WTC11 (cell line): ENCODE data around the gene RTL1. TPM values are rescaled to one million over a fixed set of nuclear protein-coding genes. Genes with fewer than 3 reads are reported as not detected.

Experiments used
- ATAC-seq: fragments of 200-7000 bp; cut with Tn5 transposase; 2 replicates; pipeline ENCODE4 v1.10.0; 2021; ENCODE audit warnings: mild to moderate bottlenecking, moderate library complexity
- CTCF ChIA-PET: fragments of 300-600 bp; sonication (Branson Sonifier 250); formaldehyde crosslinking; loops from one replicate; lab custom pipeline; 2021; ENCODE audit warnings: antibody characterized with exemption; lab: Charles Lee
- POLR2A ChIA-PET: fragments of 350-600 bp; sonication (Branson Sonifier 250); formaldehyde crosslinking; loops from one replicate; lab custom pipeline; 2021; ENCODE audit warnings: antibody characterized with exemption; lab: Charles Lee
- DNase-seq: peaks from one replicate; pipeline ENCODE4 v3.0.0; 2021; ENCODE audit warnings: low spot score
- H3K27ac Mint-ChIP-seq: 2 replicates; pipeline ENCODE4 v1.8.0; 2021; ENCODE audit warnings: mixed read lengths
- H3K27me3 Mint-ChIP-seq: 2 replicates; pipeline ENCODE4 v1.8.0; 2021; ENCODE audit warnings: low read depth, mild to moderate bottlenecking, moderate library complexity, mixed read lengths
- H3K36me3 Mint-ChIP-seq: 2 replicates; pipeline ENCODE4 v1.8.0; 2021; ENCODE audit warnings: mixed read lengths
- H3K4me1 Mint-ChIP-seq: 2 replicates; pipeline ENCODE4 v1.8.0; 2022; ENCODE audit warnings: mixed read lengths
- H3K4me3 Mint-ChIP-seq: 2 replicates; pipeline ENCODE4 v1.8.0; 2021; ENCODE audit warnings: mild to moderate bottlenecking, moderate library complexity, mixed read lengths
- H3K9me3 Mint-ChIP-seq: 2 replicates; pipeline ENCODE4 v1.8.0; 2021; ENCODE audit warnings: mixed read lengths
- ARID4B ChIP-seq: sonication (generic); formaldehyde crosslinking; IDR thresholded peaks from 2 replicates; pipeline ENCODE4 v1.8.0; 2023; ENCODE audit warnings: missing genetic modification reagents, mild to moderate bottlenecking, borderline replicate concordance
- E2F1 ChIP-seq: sonication (generic); formaldehyde crosslinking; IDR thresholded peaks from 2 replicates; pipeline ENCODE4 v1.8.0; 2022; ENCODE audit warnings: mild to moderate bottlenecking, missing genetic modification reagents
- E2F4 ChIP-seq: sonication (generic); formaldehyde crosslinking; IDR thresholded peaks from 2 replicates; pipeline ENCODE4 v1.8.1; 2022; ENCODE audit warnings: low read depth, mild to moderate bottlenecking, moderate library complexity, missing genetic modification reagents, borderline replicate concordance
- E2F5 ChIP-seq: sonication (generic); formaldehyde crosslinking; IDR thresholded peaks from 2 replicates; pipeline ENCODE4 v1.8.1; 2022; ENCODE audit warnings: mild to moderate bottlenecking, moderate library complexity, missing genetic modification reagents
- ELF4 ChIP-seq: sonication (generic); formaldehyde crosslinking; IDR thresholded peaks from 2 replicates; pipeline ENCODE4 v1.8.1; 2022; ENCODE audit warnings: low read depth, mild to moderate bottlenecking, moderate library complexity, missing genetic modification reagents
- ESRRA ChIP-seq: sonication (generic); formaldehyde crosslinking; IDR thresholded peaks from 2 replicates; pipeline ENCODE4 v1.8.1; 2022; ENCODE audit warnings: mild to moderate bottlenecking, missing genetic modification reagents, borderline replicate concordance
- ETV6 ChIP-seq: sonication (generic); formaldehyde crosslinking; IDR thresholded peaks from 2 replicates; pipeline ENCODE4 v1.8.1; 2022; ENCODE audit warnings: mild to moderate bottlenecking, missing genetic modification reagents
- FOXJ3 ChIP-seq: sonication (generic); formaldehyde crosslinking; IDR thresholded peaks from 2 replicates; pipeline ENCODE4 v1.9.0; 2021; ENCODE audit warnings: missing genetic modification reagents, mild to moderate bottlenecking, borderline replicate concordance
- HMGA2 ChIP-seq: fragments of 250-450 bp; sonication (Bioruptor Pico); IDR thresholded peaks from 2 replicates; pipeline ENCODE4 v1.4.0; 2021; ENCODE audit warnings: mild to moderate bottlenecking, moderate library complexity
- HMGXB4 ChIP-seq: sonication (generic); formaldehyde crosslinking; IDR thresholded peaks from 2 replicates; pipeline ENCODE4 v1.8.1; 2023; ENCODE audit warnings: mild to moderate bottlenecking, moderate library complexity, missing genetic modification reagents
- JUN ChIP-seq: sonication (generic); formaldehyde crosslinking; IDR thresholded peaks from 2 replicates; pipeline ENCODE4 v1.8.0; 2023; ENCODE audit warnings: mild to moderate bottlenecking, missing genetic modification reagents
- MAX ChIP-seq: sonication (generic); formaldehyde crosslinking; IDR thresholded peaks from 2 replicates; pipeline ENCODE4 v1.8.0; 2022; ENCODE audit warnings: mild to moderate bottlenecking, missing genetic modification reagents
- NR1H2 ChIP-seq: sonication (generic); formaldehyde crosslinking; IDR thresholded peaks from 2 replicates; pipeline ENCODE4 v1.9.0; 2021; ENCODE audit warnings: mild to moderate bottlenecking, moderate library complexity, missing genetic modification reagents
- RELA ChIP-seq: sonication (generic); formaldehyde crosslinking; IDR thresholded peaks from 2 replicates; pipeline ENCODE4 v1.8.1; 2022; ENCODE audit warnings: missing genetic modification reagents, mild to moderate bottlenecking, borderline replicate concordance
- SOX15 ChIP-seq: fragments of 250-450 bp; sonication (Bioruptor Pico); IDR thresholded peaks from 2 replicates; pipeline ENCODE4 v1.9.0; 2021; ENCODE audit warnings: mild to moderate bottlenecking
- USF1 ChIP-seq: sonication (generic); formaldehyde crosslinking; IDR thresholded peaks from 2 replicates; pipeline ENCODE4 v1.8.0; 2022; ENCODE audit warnings: mild to moderate bottlenecking, missing genetic modification reagents
- ZNF121 ChIP-seq: sonication (generic); formaldehyde crosslinking; IDR thresholded peaks from 2 replicates; pipeline ENCODE4 v1.8.0; 2023; ENCODE audit warnings: missing genetic modification reagents
- ZNF138 ChIP-seq: sonication (generic); formaldehyde crosslinking; conservative IDR thresholded peaks from 2 replicates; pipeline ENCODE4 v1.8.1; 2022; ENCODE audit warnings: mild to moderate bottlenecking, moderate library complexity, missing genetic modification reagents
- ZNF232 ChIP-seq: sonication (generic); formaldehyde crosslinking; IDR thresholded peaks from 2 replicates; pipeline ENCODE4 v1.8.0; 2022; ENCODE audit warnings: mild to moderate bottlenecking, missing genetic modification reagents
- ZNF416 ChIP-seq: fragments of 250-450 bp; sonication (Bioruptor Pico); IDR thresholded peaks from 2 replicates; pipeline ENCODE4 v1.9.0; 2021; ENCODE audit warnings: mild to moderate bottlenecking, inconsistent platforms
- total RNA-seq: library from RNA; stranded (reverse); gene quantifications from 3 replicates; pipeline ENCODE4 v1.2.3, GENCODE V29; 2021

The RTL1 gene
- total RNA-seq, 1 experiment from 2014 or later, result 0.07 TPM

- ChIA-PET POLR2A (no interaction called here), CTCF (no interaction called here)
- no peaks in the 10 kb centered on the region; the same call in 1 of the 2 replicates for H3K27me3 Mint-ChIP-seq
- TF ChIP-seq ZNF416 (CRISPR knock-in tag) (no peak), E2F4 (no peak), ELF4 (CRISPR knock-in tag) (no peak), ETV6 (CRISPR knock-in tag) (no peak), E2F5 (CRISPR knock-in tag) (no peak), USF1 (CRISPR knock-in tag) (no peak), SOX15 (no peak), ZNF121 (CRISPR knock-in tag) (no peak), HMGA2 (CRISPR knock-in tag) (no peak)
- H3K36me3 Mint-ChIP-seq, result peaks cover 38% of the 10 kb centered on the region
- peaks cover 25% of the 10 kb centered on the region for H3K9me3 Mint-ChIP-seq
- no peak overlapping the region; the same call in 1 of the 2 replicates for H3K27ac Mint-ChIP-seq
- no peaks in the 10 kb centered on the region for H3K4me1 Mint-ChIP-seq
- no peak for ATAC-seq
- DNase-seq, result no peak
- no peak overlapping the region for H3K4me3 Mint-ChIP-seq
Measured at GRCh38 chr14:100868621-100869370, 34.7 kb downstream of the RTL1 start.

GRCh38 chr14:100867631-100868315 is 35.7 kb downstream of the RTL1 start:
- no peak for ATAC-seq
- POLR2A ChIA-PET, result no interaction called here
- H3K27ac Mint-ChIP-seq, result no peak overlapping the region
- TF ChIP-seq NR1H2 (CRISPR knock-in tag) (no peak), ZNF232 (CRISPR knock-in tag) (no peak), E2F1 (no peak), ZNF138 (CRISPR knock-in tag) (no peak), MAX (CRISPR knock-in tag) (no peak), ELF4 (CRISPR knock-in tag) (no peak), JUN (CRISPR knock-in tag) (no peak), FOXJ3 (CRISPR knock-in tag) (no peak), ARID4B (CRISPR knock-in tag) (no peak), RELA (CRISPR knock-in tag) (no peak), HMGXB4 (CRISPR knock-in tag) (no peak), ESRRA (CRISPR knock-in tag) (no peak)

More at GRCh38 chr14:100867631-100868315, 35.7 kb downstream of the RTL1 start:
- Mint-ChIP-seq H3K36me3 (peaks cover 33% of the 10 kb centered on the region), H3K9me3 (peaks cover 21% of the 10 kb centered on the region), H3K4me3 (no peak overlapping the region), H3K27me3 (no peaks in the 10 kb centered on the region; the same call in 1 of the 2 replicates), H3K4me1 (no peaks in the 10 kb centered on the region)
- DNase-seq, result no peak
- CTCF ChIA-PET, result interaction anchor here (0.8 kb wide), 1 partner anchor 13 kb away, joined by 3 read pairs; no protein-coding TSS in a partner anchor
